Glomerular visceral epithelial cell (primary cell): ENCODE results near the gene CTNNA1.
"Not testable (repeated sequence)": the region's sequence is repeated elsewhere in the genome, so short reads cannot be mapped to it uniquely, and the experiment has no call there.

ENCODE experiments used
- DNase-seq: peaks from one replicate; pipeline ENCODE4 v3.0.0-alpha.2; 2016; ENCODE audit errors: extremely low spot score

CTNNA1 gene

DNA sequence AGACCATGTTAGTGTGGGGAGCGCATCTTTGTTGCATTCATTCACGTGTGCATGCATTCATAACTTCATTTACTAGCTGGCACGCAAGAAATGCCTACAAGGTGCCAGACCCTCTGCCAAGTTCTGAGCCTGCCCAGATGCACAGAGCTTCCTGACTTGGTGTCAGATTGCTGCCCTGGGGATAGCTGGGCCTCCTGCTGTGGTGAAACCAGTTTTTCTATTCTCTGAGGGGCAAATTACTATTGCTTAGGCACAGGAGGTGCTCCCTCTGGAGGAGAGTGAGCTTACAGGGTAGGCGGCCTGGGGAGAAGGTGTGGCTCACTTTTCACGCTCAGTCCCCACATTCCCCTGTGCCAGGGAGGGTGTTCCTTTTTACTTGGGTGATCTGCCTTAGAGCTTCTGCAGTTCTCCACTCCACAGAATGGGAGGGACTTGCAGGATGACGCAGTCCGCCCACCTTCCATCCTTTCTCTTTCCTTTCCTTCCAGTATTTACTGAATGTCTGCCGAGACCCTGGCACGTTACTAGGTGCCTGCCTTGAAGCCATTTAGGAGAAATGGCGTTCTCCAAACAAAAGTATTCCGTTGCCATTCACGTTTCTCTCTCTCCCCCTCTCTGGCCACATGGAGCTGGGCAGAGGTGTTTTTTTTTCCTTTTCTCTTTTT is 27.9 kb upstream of the CTNNA1 start:
- peak; percentile 12 for DNase-seq

DNA sequence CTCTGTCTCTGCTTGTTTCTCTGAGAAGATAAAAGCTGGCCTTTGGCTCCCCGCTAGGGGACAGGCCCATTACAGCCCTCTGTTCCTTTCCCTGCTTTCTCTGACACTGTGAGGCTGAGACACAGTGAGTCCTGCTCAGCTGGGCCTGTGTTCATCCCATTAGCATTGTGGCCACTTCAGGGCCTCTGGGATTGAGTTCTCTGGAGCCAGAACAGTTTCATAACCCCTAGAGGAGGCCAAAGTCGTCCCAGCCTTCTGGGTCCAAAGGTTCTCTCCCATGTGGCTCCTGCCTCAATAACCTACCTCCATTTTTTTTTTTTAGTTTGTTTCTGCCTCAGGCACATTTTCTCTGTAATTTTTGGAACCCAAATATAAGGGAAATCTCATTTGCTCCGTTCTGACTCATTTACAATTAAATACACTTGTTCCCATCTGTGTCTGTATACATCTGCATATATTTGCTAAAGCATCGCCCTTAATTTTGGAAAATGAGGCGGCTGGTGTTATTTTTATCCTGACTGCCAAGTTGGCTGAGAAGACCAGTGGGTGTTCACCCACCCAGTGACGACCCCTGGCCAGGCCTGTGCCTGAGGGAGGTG is 27.3 kb upstream of the CTNNA1 start:
- no peak for DNase-seq

DNA sequence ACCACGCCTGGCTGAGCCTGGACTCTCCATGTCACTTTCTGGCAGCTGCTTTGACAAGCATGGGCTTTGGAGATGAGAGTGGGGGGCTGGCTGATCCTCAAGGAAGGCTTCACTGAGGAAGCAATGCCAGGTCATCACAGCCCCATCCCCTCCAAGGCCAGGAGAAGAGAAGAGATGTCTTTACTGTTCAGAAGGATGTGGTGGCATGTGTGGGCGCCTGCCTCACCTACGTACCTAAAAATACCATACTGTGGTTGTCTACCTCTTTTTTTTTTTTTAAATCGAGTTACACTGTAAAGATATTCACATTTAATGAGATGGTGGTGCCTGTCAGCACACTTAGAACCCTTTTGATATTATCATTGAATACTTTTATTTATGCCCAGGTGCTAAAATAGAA is 26.4 kb upstream of the CTNNA1 start:
- no peak for DNase-seq

DNA sequence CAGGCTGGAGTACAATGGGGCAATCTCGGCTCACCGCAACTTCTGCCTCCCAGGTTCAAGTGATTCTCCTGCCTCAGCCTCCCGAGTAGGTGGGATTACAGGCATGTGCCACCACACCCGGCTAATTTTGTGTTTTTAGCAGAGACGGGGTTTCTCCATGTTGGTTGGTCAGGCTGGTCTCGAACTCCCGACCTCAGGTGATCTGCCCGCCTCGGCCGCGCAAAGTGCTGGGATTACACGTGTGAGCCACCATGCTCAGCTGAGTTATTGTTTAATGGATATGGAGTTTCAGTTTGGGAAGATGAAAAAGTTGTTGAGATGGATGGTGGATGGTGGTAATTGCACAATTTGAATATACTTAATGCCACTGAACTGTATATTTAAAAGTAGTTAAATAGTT is 22.7 kb upstream of the CTNNA1 start:
- not testable (repeated sequence) for DNase-seq

DNA sequence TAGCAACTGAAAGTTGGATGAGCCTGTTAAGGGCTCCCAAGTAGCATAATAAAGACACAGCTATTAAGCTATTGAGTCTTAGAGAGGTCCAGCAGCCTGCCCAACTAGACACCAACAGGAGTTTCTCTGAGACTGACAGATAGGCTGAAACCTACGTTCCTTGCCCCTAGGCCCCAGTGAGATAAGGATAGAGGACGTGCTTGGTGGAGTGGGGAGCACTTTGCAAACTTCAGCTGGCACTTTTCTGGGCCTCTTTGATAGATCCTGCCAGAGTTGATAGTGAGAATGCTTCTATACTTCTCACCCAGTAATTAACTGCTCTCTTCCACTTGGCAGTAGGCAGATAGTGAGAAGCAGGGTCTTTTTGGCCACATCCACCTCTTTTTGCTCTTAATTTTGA is 20.8 kb upstream of the CTNNA1 start:
- DNase-seq: no peak

- DNase-seq: no peak
These were observed 20.3 kb upstream of the CTNNA1 start for GRCh38 chr5:138732933-138733332.

- DNase-seq: no peak
These were observed 19.7 kb upstream of the CTNNA1 start for GRCh38 chr5:138733509-138733908.

- no peak for DNase-seq
These were observed 16.9 kb upstream of the CTNNA1 start for GRCh38 chr5:138736293-138736692.

- no peak for DNase-seq
These were observed 15.5 kb upstream of the CTNNA1 start for GRCh38 chr5:138737494-138738265.

GRCh38 chr5:138738399-138738798 is 14.8 kb upstream of the CTNNA1 start:
- no peak for DNase-seq

- no peak for DNase-seq
These were observed 13.3 kb upstream of the CTNNA1 start for GRCh38 chr5:138739938-138740337.

- DNase-seq: no peak
These were observed 9.7 kb upstream of the CTNNA1 start for GRCh38 chr5:138743484-138743883.

DNA sequence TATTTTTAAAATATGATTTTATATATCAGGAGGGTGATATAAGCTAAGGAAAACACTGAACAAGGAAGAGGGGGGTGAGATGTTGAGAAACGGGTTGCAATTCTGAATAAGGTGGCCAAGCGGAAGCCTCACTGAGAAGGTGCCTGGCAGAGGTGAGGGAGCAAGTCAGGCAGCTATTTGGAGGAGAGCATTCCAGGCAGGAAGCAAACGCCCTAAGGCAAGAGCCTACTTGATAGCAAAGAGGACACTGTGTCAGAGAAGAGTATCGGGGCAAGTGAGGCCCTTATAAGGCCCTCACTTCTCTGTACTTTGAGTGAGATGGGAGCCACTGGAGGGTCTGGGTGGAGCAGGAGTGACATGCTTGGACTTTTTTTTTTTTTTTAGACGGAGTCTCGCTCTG is 8.0 kb upstream of the CTNNA1 start:
- no peak for DNase-seq

DNA sequence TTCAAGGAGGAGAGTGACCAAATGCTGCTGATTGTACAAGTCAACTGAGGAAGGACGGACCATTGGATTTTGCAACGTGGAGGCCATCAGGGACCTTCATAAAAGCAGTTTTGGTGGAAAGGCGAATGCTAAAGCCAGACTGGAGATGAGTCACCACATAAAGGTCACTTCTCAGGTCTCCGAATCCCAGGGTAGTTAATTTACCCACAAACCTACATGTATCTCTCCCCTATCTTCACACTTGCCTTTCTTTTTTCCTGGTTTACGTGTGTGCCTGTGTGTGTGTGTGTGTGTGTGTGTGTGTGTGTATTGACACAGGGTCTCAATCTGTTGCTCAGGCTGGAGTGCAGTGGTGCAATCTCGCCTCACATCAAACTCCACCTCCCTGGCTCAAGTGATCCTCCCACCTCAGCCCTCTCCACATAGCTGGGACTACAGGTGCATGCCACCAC is 4.6 kb upstream of the CTNNA1 start:
- DNase-seq: no peak

- DNase-seq: not testable (repeated sequence)
These were observed 1.9 kb upstream of the CTNNA1 start for GRCh38 chr5:138751344-138751743.

- no peak for DNase-seq
These were observed 779 bp upstream of the CTNNA1 start for GRCh38 chr5:138752341-138752950.

GRCh38 chr5:138753794-138754698 is 821 bp downstream of the CTNNA1 start:
- peak; percentile 91 for DNase-seq

DNA sequence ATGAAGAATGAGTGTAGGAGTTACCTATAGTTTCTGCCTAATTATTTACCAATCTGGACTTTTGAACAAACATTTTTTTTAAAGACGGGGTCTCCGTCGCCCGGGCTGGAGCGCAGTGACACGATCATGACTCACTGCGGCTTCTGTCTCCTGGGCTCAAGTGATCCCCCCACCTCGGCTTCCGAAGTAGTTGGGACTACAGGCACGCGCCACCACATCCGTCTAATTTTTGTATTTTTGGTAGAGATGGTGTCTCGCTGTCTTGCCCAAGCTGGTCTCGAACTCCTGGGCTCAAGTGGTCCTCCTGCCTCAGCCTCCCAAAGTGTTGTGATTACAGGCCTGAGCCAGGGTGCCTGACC is 1.5 kb downstream of the CTNNA1 start:
- peak; percentile 81 for DNase-seq

DNA sequence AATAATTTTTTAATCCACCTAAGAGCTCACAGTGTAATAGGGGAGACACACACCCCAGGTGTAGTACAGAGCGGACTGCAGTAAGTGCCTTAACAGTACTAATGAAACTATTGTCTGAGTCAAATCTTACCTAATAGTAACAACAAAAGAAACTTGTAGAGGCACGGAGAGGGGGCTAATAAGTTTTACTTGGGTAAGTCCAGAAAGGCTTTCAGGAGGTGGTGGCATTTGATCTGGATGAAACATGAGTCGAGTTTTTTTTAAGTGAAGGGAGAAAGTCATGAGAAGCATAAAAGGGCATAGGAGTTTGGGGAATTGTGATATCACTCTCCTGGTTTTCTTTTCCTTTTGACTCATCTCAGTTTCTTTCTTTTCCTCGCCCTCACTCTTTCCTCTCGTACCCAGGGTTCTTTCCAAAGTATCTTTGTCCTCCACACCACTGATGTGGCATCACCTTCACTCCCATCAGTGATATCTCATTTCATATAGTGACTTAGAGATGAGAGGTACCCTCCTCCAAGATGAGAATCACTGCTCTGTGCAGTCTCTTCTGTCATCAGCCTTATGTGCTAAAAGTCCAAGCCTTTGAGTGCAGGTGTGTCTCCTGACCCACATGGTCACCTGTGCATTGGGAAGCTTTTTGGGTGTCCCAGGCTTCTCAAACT is 2.0 kb downstream of the CTNNA1 start:
- DNase-seq: no peak

DNA sequence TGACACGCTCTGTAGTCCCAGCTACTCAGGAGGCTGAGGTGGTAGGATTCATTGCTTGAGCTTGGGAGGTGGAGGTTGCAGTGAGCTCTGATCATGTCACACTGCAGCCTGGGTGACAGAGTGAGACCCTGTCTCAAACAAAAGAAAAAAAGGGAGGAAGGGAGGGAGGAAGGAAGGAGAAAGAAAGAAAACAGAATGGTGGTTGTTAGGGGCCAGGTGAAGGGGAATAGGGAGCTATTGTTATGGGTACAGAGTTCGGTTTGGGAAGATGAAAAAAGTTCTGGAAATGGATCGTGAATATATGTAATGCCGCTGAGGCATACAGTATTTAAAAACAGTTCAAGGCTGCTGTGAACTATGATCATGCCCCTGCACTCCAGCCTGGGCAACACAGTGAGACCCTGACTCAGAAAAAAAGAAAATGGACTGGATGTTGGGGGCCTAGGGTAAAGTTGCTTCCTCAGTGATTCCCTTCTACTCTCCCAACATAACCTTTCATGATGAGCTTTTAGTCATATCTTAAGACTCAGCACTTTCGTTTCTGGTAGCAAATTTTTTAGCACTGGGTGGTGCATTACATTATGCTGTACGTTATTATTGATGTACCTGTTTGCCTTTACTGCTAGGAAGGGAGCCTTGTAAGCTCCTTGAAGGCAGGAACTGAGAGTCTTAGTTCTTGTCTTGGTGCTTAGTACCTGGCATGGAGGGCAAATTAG is 4.0 kb downstream of the CTNNA1 start:
- DNase-seq: no peak
